Keratinocyte (primary cell): ENCODE measurements around the gene AUNIP.

Experiments used
- CTCF ChIP-seq, 3 experiments: IDR thresholded peaks in 1 of 3; conservative IDR thresholded peaks in 1 of 3; optimal IDR thresholded peaks in 1 of 3; 2 replicates in 2 of 3; 3 replicates in 1 of 3; pipeline versions ENCODE3 to v1.5.1; 2011; ENCODE audit warnings: low read length in 3 of 3, mild to moderate bottlenecking in 3 of 3, moderate library complexity in 2 of 3, control low read depth in 1 of 3, inconsistent platforms in 1 of 3; ENCODE audit not compliant: insufficient read depth in 2 of 3; ENCODE audit errors: extremely low read depth in 1 of 3
- EZH2 ChIP-seq: IDR thresholded peaks from one replicate; pipeline ENCODE4 v1.6.1; 2012; ENCODE audit warnings: inconsistent platforms, mild to moderate bottlenecking, low read length, moderate library complexity

GRCh38 chr1:25816112-25816718 lies 43.0 kb downstream of the AUNIP start:
- TF ChIP-seq CTCF (optimal IDR thresholded peaks at IDR 0.05 in 1 of 3, IDR thresholded peaks at IDR 0.05 in 1 of 3, conservative IDR thresholded peaks at IDR 0.05 in 1 of 3; ENCODE audit: extremely low read depth in 1 of 3, insufficient read depth in 2 of 3, low read length in 3 of 3) (no peak), EZH2 (no peak)
